ENCODE results near the gene GMEB2. TPM values are rescaled to one million over a fixed set of nuclear protein-coding genes. Genes with fewer than 3 reads are reported as not detected.

Gene GMEB2
- total RNA-seq, 1 experiment from 2014 or later = 14.3 TPM

DNA sequence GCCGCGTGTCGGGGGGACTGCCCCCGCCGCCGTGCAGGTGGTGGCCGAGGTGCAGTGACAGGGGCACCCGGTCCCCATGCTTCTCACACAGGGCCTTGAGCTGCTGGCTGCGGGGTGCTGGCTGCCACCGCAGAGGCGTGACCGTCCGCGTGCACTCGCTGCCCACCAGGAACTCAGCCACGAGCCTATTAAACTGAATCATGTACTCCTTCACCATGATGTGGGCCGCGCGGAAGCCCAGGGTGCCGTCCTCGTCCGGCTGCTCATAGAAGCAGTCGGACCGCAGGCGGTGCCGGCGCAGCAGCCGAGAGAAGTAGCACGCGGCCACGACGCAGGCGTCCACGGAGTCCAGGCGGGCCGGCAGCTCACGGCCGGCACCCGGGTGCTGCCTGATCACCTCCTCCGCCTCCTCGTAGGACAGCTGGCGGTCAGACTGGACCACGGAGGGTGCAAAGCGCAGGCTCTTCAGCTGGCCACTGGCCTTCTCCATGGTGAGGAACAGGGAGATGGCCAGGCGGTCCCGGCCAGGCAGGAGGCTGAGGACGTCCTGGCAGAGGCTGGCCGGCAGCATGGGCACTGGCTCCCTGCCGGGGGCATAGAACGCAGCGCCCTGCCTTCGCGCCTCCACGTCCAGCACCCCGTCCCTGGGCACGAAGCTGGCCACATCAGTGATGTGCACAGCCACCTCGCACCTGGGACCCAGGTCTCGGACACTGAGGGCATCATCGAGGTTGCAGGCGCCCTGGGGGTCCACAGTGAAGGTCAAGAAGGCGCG lies 62.7 kb downstream of the GMEB2 start:
- Mint-ChIP-seq H3K27me3 (ENCODE audit: low read depth) (no peaks in the 10 kb centered on the region), H3K4me1 (no peaks in the 10 kb centered on the region), H3K4me3 (no peak overlapping the region), H3K36me3 (ENCODE audit: insufficient read depth in 1 of 3, low read depth in 3 of 3) (peaks cover 3 to 6% (median 5%) of the 10 kb centered on the region in 3 experiments; a peak in 6 of 7 replicates), H3K27ac (no peak overlapping the region), H3K9me3 (no peaks in the 10 kb centered on the region)
- Histone ChIP-seq H3K18ac (ENCODE audit: insufficient read length, low read depth, low read length) (no peak overlapping the region), H2BK12ac (ENCODE audit: insufficient read length, low read depth, low read length) (no peak overlapping the region), H2AFZ (ENCODE audit: low read length) (no peak overlapping the region), H3K4me1 (ENCODE audit: insufficient read depth, low read length) (no peaks in the 10 kb centered on the region), H2AK5ac (ENCODE audit: insufficient read length, low read length) (no peak overlapping the region), H3K23ac (ENCODE audit: insufficient read length, low read depth, low read length) (no peak overlapping the region), H3K9me3 (ENCODE audit: control insufficient read depth, low read depth, low read length) (no peaks in the 10 kb centered on the region), H2BK120ac (ENCODE audit: low read depth, low read length, poor library complexity, severe bottlenecking) (no peak overlapping the region), H3K27me3 (ENCODE audit: insufficient read depth, low read length) (no peaks in the 10 kb centered on the region), H3T11ph (ENCODE audit: low read length) (no peak overlapping the region), H3K4me2 (ENCODE audit: insufficient read depth, insufficient read length, low read length) (no peak overlapping the region), H3K9ac (ENCODE audit: extremely low read depth, insufficient read length, low read length) (no peak overlapping the region), H3K79me2 (ENCODE audit: insufficient read depth, low read length) (no peaks in the 10 kb centered on the region), H3K4ac (ENCODE audit: low read depth, low read length) (no peak overlapping the region), H4K20me1 (ENCODE audit: control insufficient read depth, insufficient read depth, insufficient read length) (no peaks in the 10 kb centered on the region), H3K14ac (ENCODE audit: insufficient read depth, low read length) (no peak overlapping the region), H4K91ac (ENCODE audit: insufficient read length, low read depth, low read length) (no peak overlapping the region), H2BK20ac (ENCODE audit: low read depth, low read length, poor library complexity, severe bottlenecking) (no peak overlapping the region), H3K23me2 (ENCODE audit: insufficient read length, low read depth, low read length, poor library complexity, severe bottlenecking) (no peaks in the 10 kb centered on the region), H4K5ac (ENCODE audit: insufficient read length, low read depth, low read length) (no peak overlapping the region), H2BK15ac (ENCODE audit: low read depth, low read length) (no peak overlapping the region), H3K56ac (ENCODE audit: insufficient read length, low read depth, low read length) (no peak overlapping the region), H3K27ac (ENCODE audit: insufficient read length, low read depth, low read length) (no peak overlapping the region), H2BK5ac (ENCODE audit: insufficient read length, low read length) (no peak overlapping the region), H4K8ac (replicated peaks; ENCODE audit: insufficient read length, low read depth, low read length) (no peak overlapping the region), H3K79me1 (ENCODE audit: insufficient read depth, low read depth, low read length, poor library complexity, severe bottlenecking) (no peaks in the 10 kb centered on the region)
- TF ChIP-seq CTCF (conservative IDR thresholded peaks at IDR 0.05) = no peak
- DNase-seq = no peak
- no CpG with 5 or more reads among the region's 62 CpGs for WGBS (ENCODE audit: extremely low coverage, insufficient read length, low lambda C conversion rate)
